ENCODE data around the gene BRF1.

BRF1 gene

GRCh38 chr14:105161964-105162668 is 138.7 kb downstream of the BRF1 start:
- TF ChIP-seq YY1 (IDR thresholded peaks at IDR 0.05; ENCODE audit: low read depth), result no peak
- no peak for TF ChIP-seq CREB1 (IDR thresholded peaks at IDR 0.05; ENCODE audit: low read depth)
- TF ChIP-seq EGR1 (IDR thresholded peaks at IDR 0.05), result no peak
- TF ChIP-seq USF1 (IDR thresholded peaks at IDR 0.05), result no peak
- no peak for TF ChIP-seq CEBPB (IDR thresholded peaks at IDR 0.05)
- no peak for TF ChIP-seq TAF1 (IDR thresholded peaks at IDR 0.05; ENCODE audit: low read depth)
- no peak for TF ChIP-seq TCF12 (IDR thresholded peaks at IDR 0.05; ENCODE audit: low read depth)
- no peak for TF ChIP-seq MAX (IDR thresholded peaks at IDR 0.05)
- no peak for TF ChIP-seq ZBTB7A (IDR thresholded peaks at IDR 0.05; ENCODE audit: low read depth)
- no peak for TF ChIP-seq FOXM1 (IDR thresholded peaks at IDR 0.05; ENCODE audit: borderline replicate concordance, low read depth)
- TF ChIP-seq, protein P1, sequence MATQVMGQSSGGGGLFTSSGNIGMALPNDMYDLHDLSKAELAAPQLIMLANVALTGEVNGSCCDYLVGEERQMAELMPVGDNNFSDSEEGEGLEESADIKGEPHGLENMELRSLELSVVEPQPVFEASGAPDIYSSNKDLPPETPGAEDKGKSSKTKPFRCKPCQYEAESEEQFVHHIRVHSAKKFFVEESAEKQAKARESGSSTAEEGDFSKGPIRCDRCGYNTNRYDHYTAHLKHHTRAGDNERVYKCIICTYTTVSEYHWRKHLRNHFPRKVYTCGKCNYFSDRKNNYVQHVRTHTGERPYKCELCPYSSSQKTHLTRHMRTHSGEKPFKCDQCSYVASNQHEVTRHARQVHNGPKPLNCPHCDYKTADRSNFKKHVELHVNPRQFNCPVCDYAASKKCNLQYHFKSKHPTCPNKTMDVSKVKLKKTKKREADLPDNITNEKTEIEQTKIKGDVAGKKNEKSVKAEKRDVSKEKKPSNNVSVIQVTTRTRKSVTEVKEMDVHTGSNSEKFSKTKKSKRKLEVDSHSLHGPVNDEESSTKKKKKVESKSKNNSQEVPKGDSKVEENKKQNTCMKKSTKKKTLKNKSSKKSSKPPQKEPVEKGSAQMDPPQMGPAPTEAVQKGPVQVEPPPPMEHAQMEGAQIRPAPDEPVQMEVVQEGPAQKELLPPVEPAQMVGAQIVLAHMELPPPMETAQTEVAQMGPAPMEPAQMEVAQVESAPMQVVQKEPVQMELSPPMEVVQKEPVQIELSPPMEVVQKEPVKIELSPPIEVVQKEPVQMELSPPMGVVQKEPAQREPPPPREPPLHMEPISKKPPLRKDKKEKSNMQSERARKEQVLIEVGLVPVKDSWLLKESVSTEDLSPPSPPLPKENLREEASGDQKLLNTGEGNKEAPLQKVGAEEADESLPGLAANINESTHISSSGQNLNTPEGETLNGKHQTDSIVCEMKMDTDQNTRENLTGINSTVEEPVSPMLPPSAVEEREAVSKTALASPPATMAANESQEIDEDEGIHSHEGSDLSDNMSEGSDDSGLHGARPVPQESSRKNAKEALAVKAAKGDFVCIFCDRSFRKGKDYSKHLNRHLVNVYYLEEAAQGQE (IDR thresholded peaks at IDR 0.05; ENCODE audit: low read depth), result no peak
- no peak for TF ChIP-seq TEAD4 (IDR thresholded peaks at IDR 0.05)
- TF ChIP-seq RAD21 (IDR thresholded peaks at IDR 0.05; ENCODE audit: low read depth), result no peak
- TF ChIP-seq NFIC (IDR thresholded peaks at IDR 0.05), result no peak
- no peak for TF ChIP-seq EP300 (IDR thresholded peaks at IDR 0.05; ENCODE audit: borderline replicate concordance)

DNA sequence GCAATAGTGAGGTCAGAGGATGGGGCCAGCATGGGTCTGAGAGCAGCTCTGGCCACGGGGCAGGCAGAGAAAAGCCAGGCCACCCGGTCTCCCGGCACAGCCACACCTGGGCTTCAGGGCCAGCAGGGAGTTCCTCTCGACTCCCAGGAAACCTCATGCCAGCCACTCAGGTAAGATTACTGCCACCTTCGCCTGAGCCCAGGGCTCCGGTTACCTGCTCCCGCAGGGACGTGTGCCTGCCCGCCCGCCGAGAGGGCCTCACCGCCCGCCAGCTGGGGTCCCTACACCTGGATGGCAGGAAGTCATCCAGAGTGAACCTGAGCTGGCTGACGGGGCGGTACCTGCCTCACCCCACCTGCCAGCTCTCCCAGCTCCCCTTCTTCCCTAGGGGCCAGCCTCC is 139.5 kb downstream of the BRF1 start:
- TF ChIP-seq YY1 (IDR thresholded peaks at IDR 0.05; ENCODE audit: low read depth) (peak; percentile 63; the same call in 1 of the 2 replicates), RAD21 (IDR thresholded peaks at IDR 0.05; ENCODE audit: low read depth) (peak; percentile 6; the same call in 1 of the 2 replicates), MAX (IDR thresholded peaks at IDR 0.05) (peak; percentile 84), USF1 (IDR thresholded peaks at IDR 0.05) (no peak), NFIC (IDR thresholded peaks at IDR 0.05) (peak; percentile 91), EP300 (IDR thresholded peaks at IDR 0.05; ENCODE audit: borderline replicate concordance) (peak; percentile 94), FOXM1 (IDR thresholded peaks at IDR 0.05; ENCODE audit: borderline replicate concordance, low read depth) (peak; percentile 72), TEAD4 (IDR thresholded peaks at IDR 0.05) (peak; percentile 77), TAF1 (IDR thresholded peaks at IDR 0.05; ENCODE audit: low read depth) (no peak), TCF12 (IDR thresholded peaks at IDR 0.05; ENCODE audit: low read depth) (peak; percentile 100), ZBTB7A (IDR thresholded peaks at IDR 0.05; ENCODE audit: low read depth) (peak; percentile 79), CEBPB (IDR thresholded peaks at IDR 0.05) (peak; percentile 5; the same call in 1 of the 2 replicates)
- TF ChIP-seq, protein P1 (IDR thresholded peaks at IDR 0.05; ENCODE audit: low read depth), result no peak

DNA sequence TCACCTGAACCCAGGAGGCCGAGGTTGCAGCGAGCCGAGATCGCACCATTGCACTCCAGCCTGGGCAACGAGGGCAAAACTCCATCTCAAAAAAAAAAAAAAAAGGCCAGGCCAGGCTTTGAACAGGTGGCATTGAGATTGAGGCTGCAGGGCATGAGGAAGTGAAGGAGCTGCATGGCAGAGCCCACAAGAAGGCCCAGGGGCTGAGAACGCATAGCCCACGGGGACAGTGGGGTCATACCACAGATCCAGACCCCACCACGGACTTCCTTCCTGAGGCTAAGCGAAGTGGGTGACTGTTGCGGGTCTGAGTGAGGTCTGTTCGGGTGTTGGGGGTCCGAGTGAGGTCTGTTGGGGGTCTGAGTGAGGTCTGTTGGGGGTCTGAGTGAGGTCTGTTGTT is 140.0 kb downstream of the BRF1 start:
- TF ChIP-seq TEAD4 (IDR thresholded peaks at IDR 0.05) (no peak), EGR1 (IDR thresholded peaks at IDR 0.05) (no peak), CEBPB (IDR thresholded peaks at IDR 0.05) (no peak), CREB1 (IDR thresholded peaks at IDR 0.05; ENCODE audit: low read depth) (no peak), RAD21 (IDR thresholded peaks at IDR 0.05; ENCODE audit: low read depth) (no peak), TAF1 (IDR thresholded peaks at IDR 0.05; ENCODE audit: low read depth) (no peak)

- no peak for TF ChIP-seq TCF12 (IDR thresholded peaks at IDR 0.05; ENCODE audit: low read depth)
- TF ChIP-seq EP300 (IDR thresholded peaks at IDR 0.05; ENCODE audit: borderline replicate concordance), result no peak
- TF ChIP-seq CREB1 (IDR thresholded peaks at IDR 0.05; ENCODE audit: low read depth), result no peak
- TF ChIP-seq MAX (IDR thresholded peaks at IDR 0.05), result no peak
- TF ChIP-seq FOXM1 (IDR thresholded peaks at IDR 0.05; ENCODE audit: borderline replicate concordance, low read depth), result no peak
- no peak for TF ChIP-seq EGR1 (IDR thresholded peaks at IDR 0.05)
- TF ChIP-seq NFIC (IDR thresholded peaks at IDR 0.05), result no peak
- TF ChIP-seq TEAD4 (IDR thresholded peaks at IDR 0.05), result no peak
- TF ChIP-seq YY1 (IDR thresholded peaks at IDR 0.05; ENCODE audit: low read depth), result no peak
- TF ChIP-seq RAD21 (IDR thresholded peaks at IDR 0.05; ENCODE audit: low read depth), result no peak
- no peak for TF ChIP-seq TAF1 (IDR thresholded peaks at IDR 0.05; ENCODE audit: low read depth)
- TF ChIP-seq, protein P1 (IDR thresholded peaks at IDR 0.05; ENCODE audit: low read depth), result no peak
- no peak for TF ChIP-seq USF1 (IDR thresholded peaks at IDR 0.05)
Measured at GRCh38 chr14:105159344-105159743, 141.5 kb downstream of the BRF1 start.

Measured in Ishikawa (cell line).